ENCODE data around the gene KRTAP26-1.

DNA sequence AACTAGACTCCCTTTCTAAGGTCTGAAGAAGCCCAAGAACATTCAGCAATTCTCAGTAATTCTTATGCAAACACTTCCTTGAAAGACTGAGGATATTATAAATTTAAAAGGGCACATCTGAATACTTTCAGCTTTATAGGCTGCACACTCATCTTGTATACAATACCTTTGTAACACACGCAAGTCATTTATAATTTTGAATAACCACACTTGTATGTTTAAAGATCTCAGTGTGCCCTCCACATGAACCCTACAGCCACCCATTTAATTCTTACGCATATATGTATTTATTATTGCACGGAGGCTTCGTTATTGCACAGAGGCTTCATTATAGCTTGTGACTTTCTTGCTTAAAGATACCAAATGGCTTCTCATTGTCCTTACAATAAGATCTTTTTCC, 18.6 kb upstream of the KRTAP26-1 start:
- TF ChIP-seq CTCF (IDR thresholded peaks at IDR 0.05) (no peak), POLR2AphosphoS5 (IDR thresholded peaks at IDR 0.05; ENCODE audit: insufficient read depth in 1 of 2, low read depth in 1 of 2) (no peak)
